GM12878 (cell line): ENCODE results near the gene HHIPL1. TPM values are rescaled to one million over a fixed set of nuclear protein-coding genes. Genes with fewer than 3 reads are reported as not detected.

ENCODE experiments used
- ATAC-seq: fragments of 200-7000 bp; cut with Tn5 transposase; 3 replicates; pipeline ENCODE4 v1.9.1; 2020; ENCODE audit warnings: mild to moderate bottlenecking, moderate library complexity
- BruUV-seq: library from RNA; stranded (reverse); fragments of 400-500 nt; replicated peaks from 2 replicates; lab custom pipeline; 2021; lab: Mats Ljungman, UMichigan
- CTCF ChIA-PET: fragments of 300-600 bp; sonication (Branson Sonifier 250); formaldehyde crosslinking; extraction: SDS; loops from one replicate; lab custom pipeline; 2021; ENCODE audit warnings: inconsistent platforms; lab: Yijun Ruan, JAX
- POLR2A ChIA-PET: fragments of 350-600 bp; formaldehyde crosslinking; extraction: SDS; loops from one replicate; lab custom pipeline; 2021; ENCODE audit warnings: inconsistent platforms; lab: Charles Lee
- RAD21 ChIA-PET: fragments of 300-600 bp; sonication (Branson Sonifier 250); formaldehyde crosslinking; loops from one replicate; lab custom pipeline; 2023; ENCODE audit warnings: antibody characterized with exemption; ENCODE audit not compliant: unreplicated experiment; lab: Charles Lee
- SMC1A ChIA-PET: fragments of 300-600 bp; sonication (Branson Sonifier 250); formaldehyde crosslinking; loops from one replicate; lab custom pipeline; 2023; ENCODE audit not compliant: unreplicated experiment, uncharacterized antibody; lab: Charles Lee
- DNase-seq: peaks from one replicate; pipeline ENCODE4 v3.0.0-alpha.2; 2011; ENCODE audit warnings: low read depth, low spot score
- FAIRE-seq: peaks from 3 replicates; lab custom pipeline; 2011; peaks lifted over from hg19 to GRCh38; lab: Jason Lieb, UNC
- H2AFZ ChIP-seq: 2 replicates; pipeline ENCODE4 v1.6.0; 2011; ENCODE audit warnings: low read depth, low read length, control low read depth; ENCODE audit not compliant: control insufficient read depth
- H3K27ac ChIP-seq: 2 replicates; pipeline ENCODE4 v1.5.1; 2011; ENCODE audit warnings: control low read depth; ENCODE audit not compliant: control insufficient read depth, insufficient read depth
- H3K27me3 ChIP-seq, 2 experiments: replicated peaks in 1 of 2; 2 replicates each; pipeline versions ENCODE4 v1.6.0 to v1.6.1; 2011; ENCODE audit warnings: low read length in 1 of 2; ENCODE audit not compliant: control insufficient read depth in 2 of 2, insufficient read depth in 2 of 2
- H3K36me3 ChIP-seq, 2 experiments: 2 replicates each; pipeline ENCODE4 v1.5.1; 2011; ENCODE audit warnings: low read length in 1 of 2; ENCODE audit not compliant: control insufficient read depth in 2 of 2, insufficient read depth in 2 of 2
- H3K4me1 ChIP-seq: 2 replicates; pipeline ENCODE4 v1.6.1; 2011; ENCODE audit warnings: mild to moderate bottlenecking, low read length, moderate library complexity, mixed read lengths; ENCODE audit not compliant: control insufficient read depth, insufficient read depth
- H3K4me2 ChIP-seq: 2 replicates; pipeline ENCODE4 v1.6.0; 2011; ENCODE audit warnings: control low read depth; ENCODE audit not compliant: control insufficient read depth, insufficient read depth
- H3K4me3 ChIP-seq: fragments of 200-600 bp; sonication (generic); 2 replicates; pipeline ENCODE4 v1.5.1; 2016
- H3K79me2 ChIP-seq: 2 replicates; pipeline ENCODE4 v1.6.0; 2011; ENCODE audit warnings: low read length; ENCODE audit not compliant: control insufficient read depth, insufficient read depth
- H3K9ac ChIP-seq: 2 replicates; pipeline ENCODE4 v1.8.0; 2011; ENCODE audit warnings: low read length, control low read depth, mixed read lengths; ENCODE audit not compliant: control insufficient read depth, insufficient read depth
- H3K9me3 ChIP-seq: replicated peaks from 3 replicates; pipeline ENCODE4 v1.5.1; 2011; ENCODE audit warnings: mild to moderate bottlenecking, low read length; ENCODE audit not compliant: control insufficient read depth, insufficient read depth
- H4K20me1 ChIP-seq: 2 replicates; pipeline ENCODE4 v1.6.0; 2011; ENCODE audit not compliant: control insufficient read depth, insufficient read depth
- BCLAF1 ChIP-seq: fragments of 450-650 bp; IDR thresholded peaks from 2 replicates; pipeline ENCODE4 v1.6.1; 2017; ENCODE audit warnings: antibody characterized with exemption, mild to moderate bottlenecking, moderate library complexity
- CBX3 ChIP-seq: fragments of 200-600 bp; sonication (generic); IDR thresholded peaks from 2 replicates; pipeline ENCODE4 v1.6.1; 2016; ENCODE audit warnings: low read depth, borderline replicate concordance
- CBX5 ChIP-seq: sonication (generic); IDR thresholded peaks from 2 replicates; pipeline ENCODE4 v1.6.1; 2016; ENCODE audit warnings: low read depth, moderate library complexity, mild to moderate bottlenecking, inconsistent platforms
- CHD1 ChIP-seq: IDR thresholded peaks from 2 replicates; pipeline ENCODE4 v1.6.1; 2012; ENCODE audit warnings: low read depth, low read length, improper control_type of control experiment
- IKZF2 ChIP-seq, 2 experiments: fragments of 450-650 bp; IDR thresholded peaks; 2 replicates each; pipeline ENCODE4 v1.6.1; 2017; ENCODE audit warnings: mild to moderate bottlenecking in 2 of 2, moderate library complexity in 2 of 2
- NBN ChIP-seq: fragments of 450-650 bp; IDR thresholded peaks from 2 replicates; pipeline ENCODE4 v1.6.1; 2016
- NRF1 ChIP-seq: conservative IDR thresholded peaks from 2 replicates; pipeline ENCODE4 v1.6.1; 2011; ENCODE audit warnings: mild to moderate bottlenecking, low read depth, low read length, improper control_type of control experiment
- RAD21 ChIP-seq: IDR thresholded peaks from 2 replicates; pipeline ENCODE4 v1.6.1; 2011; ENCODE audit warnings: mild to moderate bottlenecking, low read depth, low read length, moderate library complexity; ENCODE audit not compliant: insufficient read depth
- ZBTB33 ChIP-seq: fragments of 450-650 bp; IDR thresholded peaks from 2 replicates; pipeline ENCODE4 v1.6.1; 2017; ENCODE audit warnings: mild to moderate bottlenecking
- WGBS: methylation state at CpG from one replicate; pipeline ENCODE4 v1.1.6; 2016; ENCODE audit warnings: low lambda C conversion rate; ENCODE audit not compliant: insufficient replicate concordance, insufficient coverage; ENCODE audit errors: missing lambda C conversion rate; 5-methylcytosine and 5-hydroxymethylcytosine counted together
- in situ Hi-C: fragments of 300-500 bp; cut with MboI; formaldehyde crosslinking; loops from 9 replicates; pipeline ENCODE4 v1.14.3; 2018; ENCODE audit warnings: mixed read lengths
- intact Hi-C: fragments of 100-400 bp; cut with micrococcal nuclease; formaldehyde crosslinking; loops from one replicate; pipeline ENCODE4 v1.14.2; 2022; ENCODE audit not compliant: unreplicated experiment
- polyA plus RNA-seq, 11 experiments: library from polyadenylated mRNA; depleted of rRNA in 4 of 11; unstranded in 6 of 11; stranded (reverse) in 5 of 11; fragments of >200 nt; fragmentation: Nextera tagmentation in 4 of 11; fragmentation: Illumina TruSeq in 1 of 11; extraction: Ambion mirVana in 4 of 11; extraction: Trizol in 1 of 11; gene quantifications; 1 replicate in 1 of 11; 2 replicates in 10 of 11; pipeline versions ENCODE4 v1.2.1 to v1.2.3, GENCODE V29; 2011 to 2016; ENCODE audit warnings: inconsistent platforms in 2 of 11, missing spikeins in 2 of 11, low read depth in 1 of 11
- total RNA-seq, 4 experiments: library from RNA; depleted of rRNA in 3 of 4; stranded (reverse); fragments of >200 nt in 3 of 4; fragmentation: Illumina TruSeq in 1 of 4; extraction: Trizol in 1 of 4; gene quantifications; 2 replicates each; pipeline versions ENCODE4 v1.2.1 to v1.2.3, GENCODE V29; 2013 to 2021
- TF ChIP-seq, protein P1 (sequence below): fragments of 450-650 bp; IDR thresholded peaks from 2 replicates; pipeline ENCODE4 v1.6.1; 2018; ENCODE audit warnings: borderline replicate concordance, mild to moderate bottlenecking; ENCODE audit not compliant: partially characterized antibody

The HHIPL1 gene
- total and polyA plus RNA-seq, 10 of the 15 experiments (the other 5 are each of a cell fraction or from before 2014, with no cell fraction given): 0.09 TPM; not detected in 9

- no peak for TF ChIP-seq CBX5
- no peak for TF ChIP-seq NRF1
Measured at GRCh38 chr14:99679996-99680395, 35.1 kb downstream of the HHIPL1 start (continued).

- ChIA-PET CTCF (interaction anchor here (0.6 to 1.4 kb wide), 4 partner anchors 8 to 217 kb away, joined by 3 to 4 read pairs (median 3); no protein-coding TSS in a partner anchor), RAD21 (no interaction called here), POLR2A (no interaction called here), SMC1A (interaction anchor here (1.0 to 1.1 kb wide), 2 partner anchors 9 to 204 kb away, joined by 3 read pairs; no protein-coding TSS in a partner anchor)
- H4K20me1 ChIP-seq: no peaks in the 10 kb centered on the region
- H3K9me3 ChIP-seq: peaks cover 2% of the 10 kb centered on the region; the same call in 1 of the 3 replicates
- no TSS peak for BruUV-seq
- WGBS: 45% methylated on average over 12 of the region's 12 CpGs
- H3K4me3 ChIP-seq: no peak overlapping the region
- in situ Hi-C loops: loop anchor here (5.0 kb wide), 1 partner anchor 201 kb away; no protein-coding TSS in a partner anchor
- peaks cover 0 to 2% of the 10 kb centered on the region in 2 experiments; a peak in 2 of 4 replicates for H3K27me3 ChIP-seq
- H2AFZ ChIP-seq: no peak overlapping the region
- no peak overlapping the region for H3K4me2 ChIP-seq
- H3K36me3 ChIP-seq: no peaks in the 10 kb centered on the region
- intact Hi-C loops: no loop called here
- ATAC-seq (no peak), DNase-seq (no peak), FAIRE-seq (no peak)
- H3K79me2 ChIP-seq: no peaks in the 10 kb centered on the region
- H3K27ac ChIP-seq: no peak overlapping the region
- H3K9ac ChIP-seq: no peak overlapping the region
- H3K4me1 ChIP-seq: peaks cover 4% of the 10 kb centered on the region
- TF ChIP-seq CHD1 (no peak), NBN (no peak), RAD21 (no peak), IKZF2 (IDR thresholded peaks at IDR 0.05) (no peak), CBX3 (no peak), BCLAF1 (no peak), ZBTB33 (no peak)
- TF ChIP-seq, protein P1, sequence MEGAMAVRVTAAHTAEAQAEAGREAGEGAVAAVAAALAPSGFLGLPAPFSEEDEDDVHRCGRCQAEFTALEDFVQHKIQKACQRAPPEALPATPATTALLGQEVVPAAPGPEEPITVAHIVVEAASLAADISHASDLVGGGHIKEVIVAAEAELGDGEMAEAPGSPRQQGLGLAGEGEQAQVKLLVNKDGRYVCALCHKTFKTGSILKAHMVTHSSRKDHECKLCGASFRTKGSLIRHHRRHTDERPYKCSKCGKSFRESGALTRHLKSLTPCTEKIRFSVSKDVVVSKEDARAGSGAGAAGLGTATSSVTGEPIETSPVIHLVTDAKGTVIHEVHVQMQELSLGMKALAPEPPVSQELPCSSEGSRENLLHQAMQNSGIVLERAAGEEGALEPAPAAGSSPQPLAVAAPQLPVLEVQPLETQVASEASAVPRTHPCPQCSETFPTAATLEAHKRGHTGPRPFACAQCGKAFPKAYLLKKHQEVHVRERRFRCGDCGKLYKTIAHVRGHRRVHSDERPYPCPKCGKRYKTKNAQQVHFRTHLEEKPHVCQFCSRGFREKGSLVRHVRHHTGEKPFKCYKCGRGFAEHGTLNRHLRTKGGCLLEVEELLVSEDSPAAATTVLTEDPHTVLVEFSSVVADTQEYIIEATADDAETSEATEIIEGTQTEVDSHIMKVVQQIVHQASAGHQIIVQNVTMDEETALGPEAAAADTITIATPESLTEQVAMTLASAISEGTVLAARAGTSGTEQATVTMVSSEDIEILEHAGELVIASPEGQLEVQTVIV: no peak
Measured at GRCh38 chr14:99681101-99681831, 36.3 kb downstream of the HHIPL1 start.
